Measurements from ENCODE around the gene HNRNPM. TPM values are rescaled to one million over a fixed set of nuclear protein-coding genes. Genes with fewer than 3 reads are reported as not detected.

HNRNPM gene
- total and polyA plus RNA-seq, 11 donors: 43.4 to 183 (median 95.3) TPM

DNA sequence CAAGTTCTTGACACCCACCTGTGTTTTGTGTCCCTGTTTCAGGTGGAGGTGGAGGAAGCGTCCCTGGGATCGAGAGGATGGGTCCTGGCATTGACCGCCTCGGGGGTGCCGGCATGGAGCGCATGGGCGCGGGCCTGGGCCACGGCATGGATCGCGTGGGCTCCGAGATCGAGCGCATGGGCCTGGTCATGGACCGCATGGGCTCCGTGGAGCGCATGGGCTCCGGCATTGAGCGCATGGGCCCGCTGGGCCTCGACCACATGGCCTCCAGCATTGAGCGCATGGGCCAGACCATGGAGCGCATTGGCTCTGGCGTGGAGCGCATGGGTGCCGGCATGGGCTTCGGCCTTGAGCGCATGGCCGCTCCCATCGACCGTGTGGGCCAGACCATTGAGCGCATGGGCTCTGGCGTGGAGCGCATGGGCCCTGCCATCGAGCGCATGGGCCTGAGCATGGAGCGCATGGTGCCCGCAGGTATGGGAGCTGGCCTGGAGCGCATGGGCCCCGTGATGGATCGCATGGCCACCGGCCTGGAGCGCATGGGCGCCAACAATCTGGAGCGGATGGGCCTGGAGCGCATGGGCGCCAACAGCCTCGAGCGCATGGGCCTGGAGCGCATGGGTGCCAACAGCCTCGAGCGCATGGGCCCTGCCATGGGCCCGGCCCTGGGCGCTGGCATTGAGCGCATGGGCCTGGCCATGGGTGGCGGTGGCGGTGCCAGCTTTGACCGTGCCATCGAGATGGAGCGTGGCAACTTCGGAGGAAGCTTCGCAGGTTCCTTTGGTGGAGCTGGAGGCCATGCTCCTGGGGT is 41.0 kb downstream of the HNRNPM start:
- peak overlapping the region in 1 of 12 donors; percentile 90 for H3K27ac ChIP-seq
- intact Hi-C loops (cut with DNase I): no loop called here
- no peak for DNase-seq
- peak in 1 of 4 donors; percentile 4 for ATAC-seq
- H3K4me3 ChIP-seq: no peak overlapping the region
- no peaks in the 10 kb centered on the region for H3K27me3 ChIP-seq
- H3K4me1 ChIP-seq: peaks cover 0 to 63% (median 14%) of the 10 kb centered on the region in 12 donors
- 95 to 99% (median 98%) methylated on average over 36 to 62 of the region's 62 CpGs for WGBS, 4 donors
- peaks cover 4 to 94% (median 80%) of the 10 kb centered on the region in 9 donors for H3K36me3 ChIP-seq
- H3K9me3 ChIP-seq: no peaks in the 10 kb centered on the region
- TF ChIP-seq, protein P1, sequence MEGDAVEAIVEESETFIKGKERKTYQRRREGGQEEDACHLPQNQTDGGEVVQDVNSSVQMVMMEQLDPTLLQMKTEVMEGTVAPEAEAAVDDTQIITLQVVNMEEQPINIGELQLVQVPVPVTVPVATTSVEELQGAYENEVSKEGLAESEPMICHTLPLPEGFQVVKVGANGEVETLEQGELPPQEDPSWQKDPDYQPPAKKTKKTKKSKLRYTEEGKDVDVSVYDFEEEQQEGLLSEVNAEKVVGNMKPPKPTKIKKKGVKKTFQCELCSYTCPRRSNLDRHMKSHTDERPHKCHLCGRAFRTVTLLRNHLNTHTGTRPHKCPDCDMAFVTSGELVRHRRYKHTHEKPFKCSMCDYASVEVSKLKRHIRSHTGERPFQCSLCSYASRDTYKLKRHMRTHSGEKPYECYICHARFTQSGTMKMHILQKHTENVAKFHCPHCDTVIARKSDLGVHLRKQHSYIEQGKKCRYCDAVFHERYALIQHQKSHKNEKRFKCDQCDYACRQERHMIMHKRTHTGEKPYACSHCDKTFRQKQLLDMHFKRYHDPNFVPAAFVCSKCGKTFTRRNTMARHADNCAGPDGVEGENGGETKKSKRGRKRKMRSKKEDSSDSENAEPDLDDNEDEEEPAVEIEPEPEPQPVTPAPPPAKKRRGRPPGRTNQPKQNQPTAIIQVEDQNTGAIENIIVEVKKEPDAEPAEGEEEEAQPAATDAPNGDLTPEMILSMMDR (IDR thresholded peaks at IDR 0.05): no peak

DNA sequence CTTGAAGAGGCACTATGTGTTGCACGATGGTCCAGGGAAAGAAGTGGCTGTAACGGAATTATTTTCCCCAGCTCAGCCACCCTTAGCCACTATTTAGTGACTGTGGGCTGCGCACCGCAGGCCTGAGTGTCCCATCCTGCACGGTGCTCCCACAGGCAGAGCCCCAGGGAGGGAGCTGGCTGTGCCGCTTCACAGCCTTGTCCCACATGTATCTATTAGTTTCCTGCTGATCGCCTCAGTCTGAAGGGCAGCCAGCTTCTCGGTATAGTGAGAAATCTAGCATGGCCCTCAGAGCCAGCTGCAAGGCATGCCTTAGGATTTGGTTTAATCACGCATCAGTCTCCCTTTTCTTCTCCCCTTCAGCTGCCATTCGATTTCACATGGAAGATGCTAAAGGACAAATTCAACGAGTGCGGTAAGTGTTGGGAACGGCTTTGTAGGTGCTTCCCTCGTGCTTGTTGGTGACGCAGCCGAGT is 41.9 kb downstream of the HNRNPM start:
- Histone ChIP-seq H3K4me1 (peaks cover 0 to 54% (median 5%) of the 10 kb centered on the region in 12 donors), H3K9me3 (no peaks in the 10 kb centered on the region), H3K27me3 (no peaks in the 10 kb centered on the region), H3K36me3 (peaks cover 4 to 84% (median 79%) of the 10 kb centered on the region in 9 donors), H3K4me3 (no peak overlapping the region), H3K27ac (peak overlapping the region in 1 of 12 donors; percentile 90)
- intact Hi-C loops (cut with DNase I): no loop called here
- DNase-seq (peak in 1 of 5 donors; percentile 32), ATAC-seq (no peak)
- 88 to 92% (median 91%) methylated on average over 16 of the region's 16 CpGs for whole genome bisulfite sequencing, 4 donors
- TF ChIP-seq, protein P1 (IDR thresholded peaks at IDR 0.05): no peak
- TF ChIP-seq POLR2A (IDR thresholded peaks at IDR 0.05): no peak

DNA sequence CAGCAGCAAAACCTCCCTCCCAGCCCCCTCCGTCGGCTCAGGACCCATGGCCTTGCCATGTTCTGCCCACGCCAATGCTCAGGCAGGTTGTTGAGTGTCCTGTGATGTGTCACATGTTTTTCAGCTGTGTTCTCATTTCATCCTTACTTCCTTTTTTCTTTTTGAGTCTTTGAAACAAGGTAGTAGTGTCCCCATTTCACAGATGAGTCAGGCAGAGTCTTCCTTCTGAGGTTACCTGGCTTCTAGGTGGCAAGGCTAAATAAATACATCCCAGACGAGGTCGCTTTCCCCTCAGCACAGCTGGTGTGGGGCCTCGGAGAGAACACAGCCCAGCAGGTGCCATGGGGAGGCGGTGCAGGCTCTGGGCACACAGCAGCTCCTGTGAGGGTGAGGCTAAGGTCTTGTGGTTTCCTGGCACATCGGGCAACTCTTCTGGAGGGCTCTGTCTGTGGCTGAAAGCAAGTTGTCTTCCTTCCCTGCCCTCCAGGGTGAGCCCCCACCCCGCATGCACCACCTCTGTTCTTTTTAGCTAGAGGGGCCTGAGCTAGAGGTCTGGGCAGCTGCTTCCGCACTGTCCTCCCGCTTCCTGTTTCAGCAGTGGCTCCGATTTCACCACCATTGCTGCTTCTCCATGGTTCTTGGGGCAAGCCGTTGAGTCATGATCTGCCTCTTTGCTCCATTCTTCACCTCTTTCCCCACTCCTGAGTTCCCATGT is 42.5 kb downstream of the HNRNPM start:
- TF ChIP-seq, protein P1 (IDR thresholded peaks at IDR 0.05): no peak
- TF ChIP-seq POLR2A (IDR thresholded peaks at IDR 0.05): no peak
- Histone ChIP-seq H3K27me3 (no peaks in the 10 kb centered on the region), H3K9me3 (no peaks in the 10 kb centered on the region), H3K4me1 (peaks cover 0 to 54% (median under 1%) of the 10 kb centered on the region in 12 donors), H3K4me3 (peak overlapping the region in 1 of 12 donors; percentile 3), H3K36me3 (peaks cover 4 to 79% (median 74%) of the 10 kb centered on the region in 9 donors), H3K27ac (peak overlapping the region in 2 of 12 donors; percentile 26 to 90)
- WGBS, 4 donors: 78 to 81% (median 79%) methylated on average over 13 of the region's 13 CpGs
- intact Hi-C loops (cut with DNase I): no loop called here
- DNase-seq (peak in 4 of 5 donors; percentile 48 to 68 (median 61)), ATAC-seq (peak; percentile 12 to 55 (median 34))

DNA sequence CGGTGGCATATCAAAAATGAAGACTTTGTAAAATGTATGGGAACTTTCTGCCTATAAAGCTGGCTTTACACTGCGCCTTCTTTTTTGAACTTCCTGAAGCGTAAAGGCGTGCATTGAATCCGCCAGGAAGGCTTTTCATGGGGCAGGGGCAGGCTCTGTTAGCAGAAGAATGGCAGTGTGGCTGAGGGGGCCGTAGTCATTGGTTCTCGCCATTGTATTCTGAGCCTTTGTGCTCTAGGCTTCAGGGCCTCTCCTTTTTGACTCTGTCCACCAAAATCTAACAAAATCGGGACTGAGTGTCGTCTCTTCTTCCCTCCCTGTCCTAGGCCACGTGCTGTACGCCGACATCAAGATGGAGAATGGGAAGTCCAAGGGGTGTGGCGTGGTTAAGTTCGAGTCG is 43.6 kb downstream of the HNRNPM start:
- H3K4me1 ChIP-seq: peaks cover 0 to 52% (median 0%) of the 10 kb centered on the region in 12 donors
- no peaks in the 10 kb centered on the region for H3K27me3 ChIP-seq
- no peaks in the 10 kb centered on the region for H3K9me3 ChIP-seq
- 77 to 84% (median 80%) methylated on average over 15 of the region's 15 CpGs for WGBS, 4 donors
- TF ChIP-seq, protein P1 (IDR thresholded peaks at IDR 0.05): no peak
- TF ChIP-seq POLR2A (IDR thresholded peaks at IDR 0.05): no peak
- H3K36me3 ChIP-seq: peaks cover 4 to 68% (median 66%) of the 10 kb centered on the region in 9 donors
- DNase-seq (peak in 1 of 5 donors; percentile 3), ATAC-seq (no peak)
- H3K4me3 ChIP-seq: no peak overlapping the region
- H3K27ac ChIP-seq: peak overlapping the region in 1 of 12 donors; percentile 90
- intact Hi-C loops (cut with DNase I): no loop called here
